SK-N-SH treated with all-trans-retinoic acid at 6 μM for 48 hours (cell line): ENCODE results near the gene RNF111.

Source experiments
- BACH2 ChIP-seq: fragments of 250-450 bp; sonication (Bioruptor Pico); IDR thresholded peaks from 2 replicates; pipeline ENCODE4 v1.9.0; 2021; ENCODE audit warnings: mild to moderate bottlenecking, borderline replicate concordance
- CREB5 ChIP-seq: fragments of 250-450 bp; sonication (Bioruptor Pico); IDR thresholded peaks from 2 replicates; pipeline ENCODE4 v1.5.1; 2020; ENCODE audit warnings: low read depth, mild to moderate bottlenecking, moderate library complexity
- CSDC2 ChIP-seq: fragments of 250-450 bp; sonication (Bioruptor Pico); IDR thresholded peaks from 2 replicates; pipeline ENCODE4 v1.5.0; 2020; ENCODE audit warnings: mild to moderate bottlenecking, moderate library complexity
- ESRRG ChIP-seq: fragments of 250-450 bp; sonication (Bioruptor Pico); IDR thresholded peaks from 2 replicates; pipeline ENCODE4 v1.6.1; 2021; ENCODE audit warnings: mild to moderate bottlenecking
- OSR1 ChIP-seq: fragments of 250-450 bp; sonication (Bioruptor Pico); IDR thresholded peaks from 2 replicates; pipeline ENCODE4 v1.8.0; 2022; ENCODE audit warnings: moderate library complexity, mild to moderate bottlenecking, inconsistent platforms
- PATZ1 ChIP-seq: fragments of 250-450 bp; sonication (Bioruptor Pico); IDR thresholded peaks from 2 replicates; pipeline ENCODE4 v1.8.0; 2020; ENCODE audit warnings: mild to moderate bottlenecking, moderate library complexity, borderline replicate concordance
- RARB ChIP-seq: fragments of 250-450 bp; sonication (Bioruptor Pico); IDR thresholded peaks from 2 replicates; pipeline ENCODE4 v1.8.0; 2021; ENCODE audit warnings: mild to moderate bottlenecking, moderate library complexity
- TSHZ2 ChIP-seq: fragments of 250-450 bp; sonication (Bioruptor Pico); IDR thresholded peaks from 2 replicates; pipeline ENCODE4 v1.5.0; 2020; ENCODE audit warnings: mild to moderate bottlenecking, moderate library complexity
- ZC3H10 ChIP-seq: fragments of 250-450 bp; sonication (Bioruptor Pico); IDR thresholded peaks from 2 replicates; pipeline ENCODE4 v1.5.1; 2021; ENCODE audit warnings: mild to moderate bottlenecking, moderate library complexity
- ZFP3 ChIP-seq: fragments of 250-450 bp; sonication (Bioruptor Pico); IDR thresholded peaks from 2 replicates; pipeline ENCODE4 v1.5.0; 2020; ENCODE audit warnings: mild to moderate bottlenecking, moderate library complexity
- TF ChIP-seq, protein P1 (sequence below): fragments of 250-450 bp; sonication (Bioruptor Pico); IDR thresholded peaks from 2 replicates; pipeline ENCODE4 v1.5.1; 2021; ENCODE audit warnings: mild to moderate bottlenecking, moderate library complexity

- TF ChIP-seq TSHZ2 (CRISPR knock-in tag) = peak; percentile 97
- no peak for TF ChIP-seq PATZ1 (CRISPR knock-in tag)
- TF ChIP-seq CREB5 (CRISPR knock-in tag) = peak; percentile 63; the same call in 1 of the 2 replicates
- no peak for TF ChIP-seq OSR1 (CRISPR knock-in tag)
- TF ChIP-seq RARB (CRISPR knock-in tag) = no peak
- peak; percentile 96 for TF ChIP-seq ESRRG
- TF ChIP-seq CSDC2 (CRISPR knock-in tag) = no peak
- TF ChIP-seq BACH2 (CRISPR knock-in tag) = no peak
- TF ChIP-seq, protein P1, sequence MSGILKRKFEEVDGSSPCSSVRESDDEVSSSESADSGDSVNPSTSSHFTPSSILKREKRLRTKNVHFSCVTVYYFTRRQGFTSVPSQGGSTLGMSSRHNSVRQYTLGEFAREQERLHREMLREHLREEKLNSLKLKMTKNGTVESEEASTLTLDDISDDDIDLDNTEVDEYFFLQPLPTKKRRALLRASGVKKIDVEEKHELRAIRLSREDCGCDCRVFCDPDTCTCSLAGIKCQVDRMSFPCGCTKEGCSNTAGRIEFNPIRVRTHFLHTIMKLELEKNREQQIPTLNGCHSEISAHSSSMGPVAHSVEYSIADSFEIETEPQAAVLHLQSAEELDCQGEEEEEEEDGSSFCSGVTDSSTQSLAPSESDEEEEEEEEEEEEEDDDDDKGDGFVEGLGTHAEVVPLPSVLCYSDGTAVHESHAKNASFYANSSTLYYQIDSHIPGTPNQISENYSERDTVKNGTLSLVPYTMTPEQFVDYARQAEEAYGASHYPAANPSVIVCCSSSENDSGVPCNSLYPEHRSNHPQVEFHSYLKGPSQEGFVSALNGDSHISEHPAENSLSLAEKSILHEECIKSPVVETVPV = peak; percentile 86
- no peak for TF ChIP-seq ZFP3
- TF ChIP-seq ZC3H10 (CRISPR knock-in tag) = no peak
Observed at GRCh38 chr15:58994906-58995453, 7.5 kb downstream of the RNF111 start.
